Gastroesophageal sphincter (tissue), 3 donors: ENCODE data around the gene NHSL1.

Experiments
- EP300 ChIP-seq: sonication (generic); formaldehyde crosslinking; IDR thresholded peaks from one replicate; pipeline ENCODE4 v1.6.1; 2017; ENCODE audit warnings: antibody characterized with exemption, mild to moderate bottlenecking
- POLR2A ChIP-seq, 2 donors: fragments of 450-650 bp; IDR thresholded peaks; one replicate each; pipeline ENCODE4 v1.6.1; 2017; ENCODE audit warnings: antibody characterized with exemption in 2 of 2, mild to moderate bottlenecking in 2 of 2, moderate library complexity in 1 of 2
- POLR2AphosphoS5 ChIP-seq: sonication (generic); formaldehyde crosslinking; IDR thresholded peaks from one replicate; pipeline ENCODE4 v1.6.1; 2017; ENCODE audit warnings: antibody characterized with exemption
- TF ChIP-seq, protein P1 (sequence below), 4 experiments: fragments of 200-600 bp in 2 of 4; fragments of 450-650 bp in 2 of 4; sonication (generic) in 1 of 4; IDR thresholded peaks; one replicate each; pipeline ENCODE4 v1.5.1; 2017 to 2019; ENCODE audit warnings: antibody characterized with exemption in 4 of 4, mild to moderate bottlenecking in 2 of 4, moderate library complexity in 2 of 4

DNA sequence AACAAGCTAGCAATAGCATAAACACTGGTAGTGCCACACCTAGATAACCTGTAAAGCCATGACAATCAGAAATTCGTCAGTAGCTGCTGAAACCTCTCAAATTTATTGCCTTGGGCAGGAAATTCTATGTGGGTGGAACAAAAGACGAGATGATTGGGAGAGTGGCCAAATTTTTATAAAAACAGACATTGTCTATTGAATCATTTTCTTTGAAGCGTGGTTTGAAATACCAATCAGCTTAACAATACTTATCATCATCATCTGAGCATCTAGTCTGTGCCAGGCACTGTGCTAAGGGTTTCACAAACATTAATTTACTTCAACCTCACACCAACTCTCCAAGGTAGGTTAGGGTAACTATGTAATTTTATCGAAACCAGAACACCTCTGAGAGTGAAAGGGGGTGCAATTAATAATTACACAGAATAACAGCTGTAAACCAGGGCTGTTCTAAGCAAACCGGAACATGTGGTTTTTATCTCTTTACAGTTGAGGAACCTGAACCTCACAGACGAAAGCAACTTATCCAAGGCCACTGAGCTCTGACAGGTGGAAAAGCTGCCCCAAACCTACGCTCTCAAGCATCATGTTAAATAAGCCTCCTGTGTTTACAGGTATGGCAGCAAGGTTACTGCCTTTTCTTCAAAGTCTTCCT is 43.4 kb downstream of the NHSL1 start:
- TF ChIP-seq, protein P1, sequence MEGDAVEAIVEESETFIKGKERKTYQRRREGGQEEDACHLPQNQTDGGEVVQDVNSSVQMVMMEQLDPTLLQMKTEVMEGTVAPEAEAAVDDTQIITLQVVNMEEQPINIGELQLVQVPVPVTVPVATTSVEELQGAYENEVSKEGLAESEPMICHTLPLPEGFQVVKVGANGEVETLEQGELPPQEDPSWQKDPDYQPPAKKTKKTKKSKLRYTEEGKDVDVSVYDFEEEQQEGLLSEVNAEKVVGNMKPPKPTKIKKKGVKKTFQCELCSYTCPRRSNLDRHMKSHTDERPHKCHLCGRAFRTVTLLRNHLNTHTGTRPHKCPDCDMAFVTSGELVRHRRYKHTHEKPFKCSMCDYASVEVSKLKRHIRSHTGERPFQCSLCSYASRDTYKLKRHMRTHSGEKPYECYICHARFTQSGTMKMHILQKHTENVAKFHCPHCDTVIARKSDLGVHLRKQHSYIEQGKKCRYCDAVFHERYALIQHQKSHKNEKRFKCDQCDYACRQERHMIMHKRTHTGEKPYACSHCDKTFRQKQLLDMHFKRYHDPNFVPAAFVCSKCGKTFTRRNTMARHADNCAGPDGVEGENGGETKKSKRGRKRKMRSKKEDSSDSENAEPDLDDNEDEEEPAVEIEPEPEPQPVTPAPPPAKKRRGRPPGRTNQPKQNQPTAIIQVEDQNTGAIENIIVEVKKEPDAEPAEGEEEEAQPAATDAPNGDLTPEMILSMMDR (IDR thresholded peaks at IDR 0.05), result no peak
- no peak for TF ChIP-seq POLR2AphosphoS5
- TF ChIP-seq POLR2A (IDR thresholded peaks at IDR 0.05), result no peak
- TF ChIP-seq EP300, result no peak
